Measurements from ENCODE around the gene NPC1L1. TPM values are rescaled to one million over a fixed set of nuclear protein-coding genes. Genes with fewer than 3 reads are reported as not detected.

NPC1L1 gene
- polyA plus RNA-seq, 1 donor (not counting 4 experiments of a cell fraction or from before 2014, with no cell fraction given), result 0.01 TPM

GRCh38 chr7:44512736-44513135, 28.4 kb downstream of the NPC1L1 start:
- Histone ChIP-seq H3K27me3 (ENCODE audit: control insufficient read depth, extremely low read depth, insufficient read depth, low read length) (no peaks in the 10 kb centered on the region), H3K36me3 (ENCODE audit: control insufficient read depth in 2 of 2, extremely low read depth in 1 of 2, insufficient read depth in 2 of 2, low read length in 2 of 2) (no peaks in the 10 kb centered on the region), H3K4me1 (ENCODE audit: control insufficient read depth, extremely low read depth, insufficient read depth, low read length) (peaks cover 10% of the 10 kb centered on the region), H3K27ac (ENCODE audit: control insufficient read depth, insufficient read depth, low read length) (no peak overlapping the region), H3K4me3 (ENCODE audit: control insufficient read depth in 2 of 3, extremely low read depth in 1 of 3, insufficient read depth in 2 of 3, low read depth in 1 of 3, low read length in 3 of 3) (no peak overlapping the region), H2AFZ (ENCODE audit: control insufficient read depth, low read length) (no peak overlapping the region), H4K20me1 (ENCODE audit: control insufficient read depth, extremely low read depth, insufficient read depth, low read length) (no peaks in the 10 kb centered on the region), H3K79me2 (ENCODE audit: control insufficient read depth, insufficient read depth, low read length) (no peaks in the 10 kb centered on the region), H3K9me1 (ENCODE audit: control insufficient read depth, extremely low read depth, insufficient read depth, low read length) (no peaks in the 10 kb centered on the region), H3K9ac (ENCODE audit: control insufficient read depth, extremely low read depth, insufficient read depth, low read length) (no peak overlapping the region), H3K9me3 (ENCODE audit: control insufficient read depth, low read depth, low read length) (no peaks in the 10 kb centered on the region), H3K4me2 (ENCODE audit: control insufficient read depth, extremely low read depth, insufficient read depth, low read depth, low read length) (no peak overlapping the region)
- dilution Hi-C loops (cut with MboI; ENCODE audit: extremely low pct_ligation_motif_present, low sequenced_read_pairs), result no loop called here
- DNase-seq (ENCODE audit: low read depth, low spot score), result no peak
- TF ChIP-seq EZH2 (IDR thresholded peaks at IDR 0.05; ENCODE audit: low read length), result no peak
- TF ChIP-seq, protein P1, sequence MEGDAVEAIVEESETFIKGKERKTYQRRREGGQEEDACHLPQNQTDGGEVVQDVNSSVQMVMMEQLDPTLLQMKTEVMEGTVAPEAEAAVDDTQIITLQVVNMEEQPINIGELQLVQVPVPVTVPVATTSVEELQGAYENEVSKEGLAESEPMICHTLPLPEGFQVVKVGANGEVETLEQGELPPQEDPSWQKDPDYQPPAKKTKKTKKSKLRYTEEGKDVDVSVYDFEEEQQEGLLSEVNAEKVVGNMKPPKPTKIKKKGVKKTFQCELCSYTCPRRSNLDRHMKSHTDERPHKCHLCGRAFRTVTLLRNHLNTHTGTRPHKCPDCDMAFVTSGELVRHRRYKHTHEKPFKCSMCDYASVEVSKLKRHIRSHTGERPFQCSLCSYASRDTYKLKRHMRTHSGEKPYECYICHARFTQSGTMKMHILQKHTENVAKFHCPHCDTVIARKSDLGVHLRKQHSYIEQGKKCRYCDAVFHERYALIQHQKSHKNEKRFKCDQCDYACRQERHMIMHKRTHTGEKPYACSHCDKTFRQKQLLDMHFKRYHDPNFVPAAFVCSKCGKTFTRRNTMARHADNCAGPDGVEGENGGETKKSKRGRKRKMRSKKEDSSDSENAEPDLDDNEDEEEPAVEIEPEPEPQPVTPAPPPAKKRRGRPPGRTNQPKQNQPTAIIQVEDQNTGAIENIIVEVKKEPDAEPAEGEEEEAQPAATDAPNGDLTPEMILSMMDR (optimal IDR thresholded peaks at IDR 0.05 in 1 of 3, IDR thresholded peaks at IDR 0.05 in 1 of 3, conservative IDR thresholded peaks at IDR 0.05 in 1 of 3; ENCODE audit: extremely low read depth in 1 of 3, insufficient read depth in 2 of 3, low read length in 3 of 3), result no peak
- FAIRE-seq, result no peak

- Histone ChIP-seq H3K4me2 (ENCODE audit: control insufficient read depth, extremely low read depth, insufficient read depth, low read depth, low read length) (no peak overlapping the region), H3K27me3 (ENCODE audit: control insufficient read depth, extremely low read depth, insufficient read depth, low read length) (no peaks in the 10 kb centered on the region), H3K4me3 (ENCODE audit: control insufficient read depth in 2 of 3, extremely low read depth in 1 of 3, insufficient read depth in 2 of 3, low read depth in 1 of 3, low read length in 3 of 3) (no peak overlapping the region), H3K79me2 (ENCODE audit: control insufficient read depth, insufficient read depth, low read length) (no peaks in the 10 kb centered on the region), H3K36me3 (ENCODE audit: control insufficient read depth in 2 of 2, extremely low read depth in 1 of 2, insufficient read depth in 2 of 2, low read length in 2 of 2) (no peaks in the 10 kb centered on the region), H4K20me1 (ENCODE audit: control insufficient read depth, extremely low read depth, insufficient read depth, low read length) (no peaks in the 10 kb centered on the region), H3K27ac (ENCODE audit: control insufficient read depth, insufficient read depth, low read length) (no peak overlapping the region), H3K4me1 (ENCODE audit: control insufficient read depth, extremely low read depth, insufficient read depth, low read length) (peaks cover 10% of the 10 kb centered on the region), H3K9me1 (ENCODE audit: control insufficient read depth, extremely low read depth, insufficient read depth, low read length) (no peaks in the 10 kb centered on the region), H3K9me3 (ENCODE audit: control insufficient read depth, low read depth, low read length) (no peaks in the 10 kb centered on the region), H2AFZ (ENCODE audit: control insufficient read depth, low read length) (no peak overlapping the region), H3K9ac (ENCODE audit: control insufficient read depth, extremely low read depth, insufficient read depth, low read length) (no peak overlapping the region)
- FAIRE-seq (no peak), DNase-seq (ENCODE audit: low read depth, low spot score) (no peak)
- no peak for TF ChIP-seq EZH2 (IDR thresholded peaks at IDR 0.05; ENCODE audit: low read length)
- TF ChIP-seq, protein P1 (optimal IDR thresholded peaks at IDR 0.05 in 1 of 3, IDR thresholded peaks at IDR 0.05 in 1 of 3, conservative IDR thresholded peaks at IDR 0.05 in 1 of 3; ENCODE audit: extremely low read depth in 1 of 3, insufficient read depth in 2 of 3, low read length in 3 of 3), result no peak
- dilution Hi-C loops (cut with MboI; ENCODE audit: extremely low pct_ligation_motif_present, low sequenced_read_pairs), result no loop called here
Measured at GRCh38 chr7:44511863-44512468, 29.2 kb downstream of the NPC1L1 start.

Data from keratinocyte (primary cell).